PC-3 (cell line): Measurements from ENCODE around the gene CASZ1.

Experiments used
- EZH2phosphoT487 ChIP-seq: fragments of 300-600 bp; sonication (generic); IDR thresholded peaks from 2 replicates; pipeline ENCODE4 v1.6.1; 2018; ENCODE audit warnings: mild to moderate bottlenecking, antibody characterized with exemption, low read length, borderline replicate concordance
- TF ChIP-seq, protein P1 (sequence below): fragments of 300-600 bp; sonication (generic); conservative IDR thresholded peaks from 2 replicates; pipeline ENCODE4 v1.5.1; 2017; ENCODE audit warnings: antibody characterized with exemption, low read depth, mild to moderate bottlenecking, low read length

DNA sequence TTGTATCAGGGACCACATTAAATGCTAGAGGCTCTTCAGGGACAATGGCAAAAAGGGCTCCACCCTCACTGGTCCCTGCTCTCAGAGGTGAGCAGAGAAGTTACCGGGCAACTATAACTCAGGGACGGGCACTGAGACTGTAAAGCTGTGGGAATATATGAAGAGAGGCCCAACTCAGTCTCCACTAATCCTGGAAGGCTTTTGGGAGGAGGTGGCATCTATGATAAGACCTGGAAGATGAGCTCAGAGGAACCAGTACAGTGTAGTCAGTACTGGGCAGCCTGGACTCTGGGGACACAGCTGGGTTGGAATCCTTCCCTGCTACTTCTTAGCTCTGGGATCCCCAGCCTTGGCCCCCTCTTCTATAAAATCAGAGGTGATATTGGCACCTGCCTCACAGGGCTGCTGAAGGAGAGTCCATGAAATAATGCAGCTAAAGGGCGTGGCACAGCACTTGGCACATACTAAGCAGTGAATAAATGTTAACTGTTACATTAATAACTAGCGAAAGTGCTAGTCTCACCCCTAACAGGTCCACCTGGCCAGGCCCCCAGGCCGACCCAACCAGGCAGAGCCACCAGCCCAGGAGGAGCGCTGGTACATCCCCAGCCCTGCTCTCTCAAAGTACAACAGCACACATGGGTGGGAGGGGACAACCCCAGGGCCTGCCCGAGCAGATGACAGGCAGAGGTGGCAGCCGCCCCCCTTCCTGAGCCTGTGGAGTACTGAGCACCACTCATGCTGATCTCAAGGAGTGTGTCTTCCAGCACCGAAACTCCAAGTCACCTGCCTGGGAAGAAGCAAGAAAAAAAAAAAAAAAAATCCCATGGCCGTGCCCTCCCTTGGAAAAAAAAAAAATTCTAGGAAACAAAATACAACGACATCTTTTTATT lies 62.7 kb downstream of the CASZ1 start:
- TF ChIP-seq, protein P1, sequence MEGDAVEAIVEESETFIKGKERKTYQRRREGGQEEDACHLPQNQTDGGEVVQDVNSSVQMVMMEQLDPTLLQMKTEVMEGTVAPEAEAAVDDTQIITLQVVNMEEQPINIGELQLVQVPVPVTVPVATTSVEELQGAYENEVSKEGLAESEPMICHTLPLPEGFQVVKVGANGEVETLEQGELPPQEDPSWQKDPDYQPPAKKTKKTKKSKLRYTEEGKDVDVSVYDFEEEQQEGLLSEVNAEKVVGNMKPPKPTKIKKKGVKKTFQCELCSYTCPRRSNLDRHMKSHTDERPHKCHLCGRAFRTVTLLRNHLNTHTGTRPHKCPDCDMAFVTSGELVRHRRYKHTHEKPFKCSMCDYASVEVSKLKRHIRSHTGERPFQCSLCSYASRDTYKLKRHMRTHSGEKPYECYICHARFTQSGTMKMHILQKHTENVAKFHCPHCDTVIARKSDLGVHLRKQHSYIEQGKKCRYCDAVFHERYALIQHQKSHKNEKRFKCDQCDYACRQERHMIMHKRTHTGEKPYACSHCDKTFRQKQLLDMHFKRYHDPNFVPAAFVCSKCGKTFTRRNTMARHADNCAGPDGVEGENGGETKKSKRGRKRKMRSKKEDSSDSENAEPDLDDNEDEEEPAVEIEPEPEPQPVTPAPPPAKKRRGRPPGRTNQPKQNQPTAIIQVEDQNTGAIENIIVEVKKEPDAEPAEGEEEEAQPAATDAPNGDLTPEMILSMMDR = no peak
- TF ChIP-seq EZH2phosphoT487 = no peak
